Stomach smooth muscle (tissue), 2 donors: ENCODE results near the gene NPY.

Source experiments
- H3K27ac ChIP-seq: one replicate; pipeline ENCODE4 v1.7.0; 2013; ENCODE audit warnings: mild to moderate bottlenecking, low read length, inconsistent platforms
- H3K27me3 ChIP-seq, 2 donors: one replicate each; pipeline ENCODE4 v1.7.0; 2013; ENCODE audit warnings: low read length in 2 of 2; ENCODE audit not compliant: insufficient read depth in 2 of 2, control insufficient read depth in 1 of 2
- H3K36me3 ChIP-seq, 2 donors: one replicate each; pipeline ENCODE4 v1.7.0; 2013; ENCODE audit warnings: low read length in 2 of 2; ENCODE audit not compliant: control insufficient read depth in 2 of 2, insufficient read depth in 2 of 2
- H3K4me1 ChIP-seq: one replicate; pipeline ENCODE4 v1.7.0; 2013; ENCODE audit warnings: low read length; ENCODE audit not compliant: control insufficient read depth, insufficient read depth
- H3K4me3 ChIP-seq, 2 donors: one replicate each; pipeline ENCODE4 v1.7.0; 2013; ENCODE audit warnings: low read length in 2 of 2
- H3K9ac ChIP-seq, 2 donors: one replicate each; pipeline ENCODE4 v1.7.0; 2013; ENCODE audit warnings: low read length in 2 of 2, mild to moderate bottlenecking in 1 of 2
- H3K9me3 ChIP-seq, 2 donors: one replicate each; pipeline ENCODE4 v1.7.0; 2013; ENCODE audit warnings: low read length in 2 of 2; ENCODE audit not compliant: control insufficient read depth in 2 of 2
- donor health status: healthy.
- donor health status: Pancreatic carcinoma.

The NPY gene

DNA sequence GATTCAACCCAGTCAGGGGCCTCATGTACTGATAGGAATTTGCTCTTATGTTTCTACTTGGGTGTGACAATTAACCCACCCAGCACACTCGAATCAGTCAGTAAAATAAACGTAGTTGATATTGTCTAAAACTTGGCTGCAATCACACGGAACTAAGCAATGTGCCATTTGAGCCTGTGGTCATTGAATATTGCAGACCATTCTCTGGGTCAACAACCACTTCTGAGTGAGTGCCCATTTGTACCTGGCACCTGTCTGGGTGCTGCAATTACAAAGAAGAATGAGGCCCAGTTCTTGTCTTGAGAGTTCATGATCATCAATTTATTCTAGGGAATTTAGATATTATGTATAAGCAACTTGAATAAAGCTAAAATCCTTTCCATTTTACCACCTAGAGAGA lies 29.8 kb downstream of the NPY start:
- no peak overlapping the region for H3K27ac ChIP-seq
- H3K4me1 ChIP-seq = no peaks in the 10 kb centered on the region
- H3K36me3 ChIP-seq = no peaks in the 10 kb centered on the region
- peaks cover 0 to 2% of the 10 kb centered on the region in 2 donors for H3K27me3 ChIP-seq
- no peak overlapping the region for H3K9ac ChIP-seq
- H3K4me3 ChIP-seq = no peak overlapping the region
- H3K9me3 ChIP-seq = no peaks in the 10 kb centered on the region

- Histone ChIP-seq H3K9ac (no peak overlapping the region), H3K4me1 (no peaks in the 10 kb centered on the region), H3K9me3 (no peaks in the 10 kb centered on the region), H3K36me3 (no peaks in the 10 kb centered on the region), H3K27me3 (peaks cover 0 to 2% of the 10 kb centered on the region in 2 donors), H3K4me3 (no peak overlapping the region), H3K27ac (no peak overlapping the region)
These were observed 32.4 kb downstream of the NPY start for GRCh38 chr7:24316340-24316739.

GRCh38 chr7:24318326-24318725 lies 34.3 kb downstream of the NPY start:
- no peak overlapping the region for H3K27ac ChIP-seq
- no peaks in the 10 kb centered on the region for H3K36me3 ChIP-seq
- H3K9me3 ChIP-seq = no peaks in the 10 kb centered on the region
- H3K4me3 ChIP-seq = no peak overlapping the region
- no peak overlapping the region for H3K9ac ChIP-seq
- no peaks in the 10 kb centered on the region for H3K4me1 ChIP-seq
- peaks cover 0 to 2% of the 10 kb centered on the region in 2 donors for H3K27me3 ChIP-seq

GRCh38 chr7:24319209-24319608 lies 35.2 kb downstream of the NPY start:
- Histone ChIP-seq H3K4me1 (no peaks in the 10 kb centered on the region), H3K27me3 (peaks cover 0 to 2% of the 10 kb centered on the region in 2 donors), H3K9me3 (no peaks in the 10 kb centered on the region), H3K27ac (no peak overlapping the region), H3K4me3 (no peak overlapping the region), H3K9ac (no peak overlapping the region), H3K36me3 (no peaks in the 10 kb centered on the region)

DNA sequence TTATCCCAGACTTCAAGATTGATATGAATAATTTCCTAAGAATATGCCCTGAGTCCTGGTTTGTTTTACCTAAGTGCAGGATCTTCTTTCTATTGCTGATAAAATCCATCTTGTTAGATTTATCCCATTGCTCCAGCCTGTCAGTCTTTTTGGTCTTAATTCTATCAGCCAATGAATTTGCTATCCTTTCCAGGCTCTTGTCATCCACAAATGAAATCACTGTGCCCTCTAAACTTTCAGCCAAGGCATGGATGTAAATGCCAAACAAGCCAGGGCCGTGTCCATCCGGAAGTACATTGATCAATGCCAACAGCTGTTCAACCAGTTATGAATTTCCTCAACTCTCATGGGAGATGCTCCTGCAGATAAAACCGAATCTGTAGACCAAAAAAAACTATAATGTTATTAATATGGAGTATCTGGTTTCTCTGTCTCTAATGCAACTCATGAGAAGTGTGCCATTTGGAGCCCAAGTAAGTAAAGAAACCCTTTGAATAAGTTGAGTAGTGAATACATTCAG lies 40.0 kb downstream of the NPY start:
- H3K9ac ChIP-seq = no peak overlapping the region
- H3K4me3 ChIP-seq = no peak overlapping the region
- H3K27ac ChIP-seq = no peak overlapping the region
- H3K36me3 ChIP-seq = no peaks in the 10 kb centered on the region
- H3K9me3 ChIP-seq = no peaks in the 10 kb centered on the region
- no peaks in the 10 kb centered on the region for H3K4me1 ChIP-seq
- peaks cover 0 to 2% of the 10 kb centered on the region in 2 donors for H3K27me3 ChIP-seq

- Histone ChIP-seq H3K4me1 (no peaks in the 10 kb centered on the region), H3K4me3 (no peak overlapping the region), H3K27ac (no peak overlapping the region), H3K9me3 (no peaks in the 10 kb centered on the region), H3K36me3 (no peaks in the 10 kb centered on the region), H3K27me3 (peaks cover 0 to 2% of the 10 kb centered on the region in 2 donors), H3K9ac (no peak overlapping the region)
These were observed 41.7 kb downstream of the NPY start for GRCh38 chr7:24325708-24326107.

GRCh38 chr7:24328050-24328449 lies 44.1 kb downstream of the NPY start:
- H3K9ac ChIP-seq = no peak overlapping the region
- H3K36me3 ChIP-seq = no peaks in the 10 kb centered on the region

GRCh38 chr7:24328894-24329293 lies 44.9 kb downstream of the NPY start:
- H3K9ac ChIP-seq = no peak overlapping the region
- peaks cover 0 to 2% of the 10 kb centered on the region in 2 donors for H3K27me3 ChIP-seq
- no peaks in the 10 kb centered on the region for H3K9me3 ChIP-seq
- H3K4me3 ChIP-seq = no peak overlapping the region
- H3K4me1 ChIP-seq = no peaks in the 10 kb centered on the region
- no peaks in the 10 kb centered on the region for H3K36me3 ChIP-seq
- no peak overlapping the region for H3K27ac ChIP-seq

More at GRCh38 chr7:24328050-24328449, 44.1 kb downstream of the NPY start:
- Histone ChIP-seq H3K27me3 (peaks cover 0 to 2% of the 10 kb centered on the region in 2 donors), H3K9me3 (no peaks in the 10 kb centered on the region), H3K27ac (no peak overlapping the region), H3K4me1 (no peaks in the 10 kb centered on the region), H3K4me3 (no peak overlapping the region)

GRCh38 chr7:24334012-24334411 lies 50.0 kb downstream of the NPY start:
- no peaks in the 10 kb centered on the region for H3K27me3 ChIP-seq
- no peak overlapping the region for H3K27ac ChIP-seq
- H3K4me3 ChIP-seq = no peak overlapping the region
- no peaks in the 10 kb centered on the region for H3K4me1 ChIP-seq
- H3K36me3 ChIP-seq = no peaks in the 10 kb centered on the region
- H3K9ac ChIP-seq = no peak overlapping the region
- no peaks in the 10 kb centered on the region for H3K9me3 ChIP-seq

DNA sequence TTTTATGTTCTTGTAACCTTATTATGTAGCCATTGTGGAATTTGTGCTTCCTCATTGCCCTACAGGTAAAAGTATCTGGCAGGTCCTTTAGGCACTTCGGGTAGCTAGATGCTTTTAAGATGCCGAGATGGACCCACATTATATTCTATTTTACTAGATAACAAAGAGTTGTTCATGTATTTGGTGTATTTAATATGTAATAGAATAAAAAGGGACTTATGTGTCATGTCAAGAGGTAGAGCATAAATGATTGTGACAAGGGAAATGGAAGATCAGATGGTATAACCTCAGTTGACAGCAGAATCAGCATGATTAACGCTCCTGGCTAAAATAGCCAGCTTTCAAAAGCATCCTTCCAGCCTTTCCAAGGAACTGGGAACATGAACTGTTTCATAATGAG lies 50.6 kb downstream of the NPY start:
- no peak overlapping the region for H3K27ac ChIP-seq
- H3K27me3 ChIP-seq = no peaks in the 10 kb centered on the region
- H3K4me1 ChIP-seq = no peaks in the 10 kb centered on the region
- no peak overlapping the region for H3K4me3 ChIP-seq
- H3K9ac ChIP-seq = no peak overlapping the region
- H3K36me3 ChIP-seq = no peaks in the 10 kb centered on the region
- H3K9me3 ChIP-seq = no peaks in the 10 kb centered on the region

- Histone ChIP-seq H3K27me3 (no peaks in the 10 kb centered on the region), H3K9ac (no peak overlapping the region), H3K4me3 (no peak overlapping the region), H3K4me1 (no peaks in the 10 kb centered on the region), H3K27ac (no peak overlapping the region), H3K36me3 (no peaks in the 10 kb centered on the region), H3K9me3 (no peaks in the 10 kb centered on the region)
These were observed 52.5 kb downstream of the NPY start for GRCh38 chr7:24336461-24336860.
